Measurements from ENCODE around the gene PHLPP2. TPM values are rescaled to one million over a fixed set of nuclear protein-coding genes. Genes with fewer than 3 reads are reported as not detected.

The PHLPP2 gene
- total and polyA plus RNA-seq, 2 experiments from 2014 or later, result 1.7 to 6.7 TPM

DNA sequence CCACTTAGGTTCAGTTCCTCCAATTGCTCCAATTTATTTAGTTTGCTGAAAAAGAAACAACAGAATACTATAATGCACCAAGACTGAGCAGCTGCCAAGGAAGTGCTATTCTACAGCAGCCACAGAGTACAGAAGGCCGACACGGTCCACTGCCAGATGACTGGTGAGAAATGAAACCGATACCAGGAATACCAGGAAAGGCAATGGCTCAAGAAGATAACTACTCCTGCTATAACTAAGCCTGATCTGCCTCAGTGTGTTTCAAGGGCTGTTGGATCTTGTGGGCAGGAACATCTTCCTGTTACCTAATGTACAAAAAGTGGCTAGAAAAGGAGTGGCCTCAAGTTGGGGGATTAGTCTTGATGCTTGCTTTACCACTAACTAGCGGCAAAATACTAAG lies 65.7 kb downstream of the PHLPP2 start:
- TF ChIP-seq, protein P1, sequence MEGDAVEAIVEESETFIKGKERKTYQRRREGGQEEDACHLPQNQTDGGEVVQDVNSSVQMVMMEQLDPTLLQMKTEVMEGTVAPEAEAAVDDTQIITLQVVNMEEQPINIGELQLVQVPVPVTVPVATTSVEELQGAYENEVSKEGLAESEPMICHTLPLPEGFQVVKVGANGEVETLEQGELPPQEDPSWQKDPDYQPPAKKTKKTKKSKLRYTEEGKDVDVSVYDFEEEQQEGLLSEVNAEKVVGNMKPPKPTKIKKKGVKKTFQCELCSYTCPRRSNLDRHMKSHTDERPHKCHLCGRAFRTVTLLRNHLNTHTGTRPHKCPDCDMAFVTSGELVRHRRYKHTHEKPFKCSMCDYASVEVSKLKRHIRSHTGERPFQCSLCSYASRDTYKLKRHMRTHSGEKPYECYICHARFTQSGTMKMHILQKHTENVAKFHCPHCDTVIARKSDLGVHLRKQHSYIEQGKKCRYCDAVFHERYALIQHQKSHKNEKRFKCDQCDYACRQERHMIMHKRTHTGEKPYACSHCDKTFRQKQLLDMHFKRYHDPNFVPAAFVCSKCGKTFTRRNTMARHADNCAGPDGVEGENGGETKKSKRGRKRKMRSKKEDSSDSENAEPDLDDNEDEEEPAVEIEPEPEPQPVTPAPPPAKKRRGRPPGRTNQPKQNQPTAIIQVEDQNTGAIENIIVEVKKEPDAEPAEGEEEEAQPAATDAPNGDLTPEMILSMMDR (IDR thresholded peaks at IDR 0.05; ENCODE audit: low read depth, low read length), result no peak
- Histone ChIP-seq H3K4me3 (no peak overlapping the region), H3K4me1 (ENCODE audit: low read depth) (no peaks in the 10 kb centered on the region), H3K27ac (no peak overlapping the region), H3K9me3 (ENCODE audit: low read depth) (no peaks in the 10 kb centered on the region), H3K27me3 (no peaks in the 10 kb centered on the region), H3K36me3 (peaks cover 37% of the 10 kb centered on the region)
- no peak for DNase-seq (ENCODE audit: low read depth in 1 of 2, low spot score in 1 of 2)

GRCh38 chr16:71649704-71650103 lies 74.8 kb downstream of the PHLPP2 start:
- no peak for DNase-seq (ENCODE audit: low read depth in 1 of 2, low spot score in 1 of 2)
- Histone ChIP-seq H3K4me3 (no peak overlapping the region), H3K27me3 (no peaks in the 10 kb centered on the region), H3K27ac (no peak overlapping the region), H3K36me3 (peaks cover 5% of the 10 kb centered on the region), H3K4me1 (ENCODE audit: low read depth) (no peaks in the 10 kb centered on the region), H3K9me3 (ENCODE audit: low read depth) (no peaks in the 10 kb centered on the region)
- TF ChIP-seq, protein P1 (IDR thresholded peaks at IDR 0.05; ENCODE audit: low read depth, low read length), result no peak

GRCh38 chr16:71648921-71649320 lies 75.6 kb downstream of the PHLPP2 start:
- H3K4me1 ChIP-seq (ENCODE audit: low read depth), result no peaks in the 10 kb centered on the region
- no peak overlapping the region for H3K27ac ChIP-seq
- DNase-seq (ENCODE audit: low read depth in 1 of 2, low spot score in 1 of 2), result peak in 1 of 2 donors; percentile 8
- no peaks in the 10 kb centered on the region for H3K9me3 ChIP-seq (ENCODE audit: low read depth)
- no peaks in the 10 kb centered on the region for H3K27me3 ChIP-seq
- TF ChIP-seq, protein P1 (IDR thresholded peaks at IDR 0.05; ENCODE audit: low read depth, low read length), result peak; percentile 57
- H3K4me3 ChIP-seq, result no peak overlapping the region
- peaks cover 9% of the 10 kb centered on the region for H3K36me3 ChIP-seq

GRCh38 chr16:71648162-71648561 lies 76.3 kb downstream of the PHLPP2 start:
- Histone ChIP-seq H3K9me3 (ENCODE audit: low read depth) (no peaks in the 10 kb centered on the region), H3K27ac (no peak overlapping the region), H3K36me3 (peaks cover 5% of the 10 kb centered on the region), H3K4me1 (ENCODE audit: low read depth) (no peaks in the 10 kb centered on the region), H3K4me3 (no peak overlapping the region), H3K27me3 (no peaks in the 10 kb centered on the region)
- DNase-seq (ENCODE audit: low read depth in 1 of 2, low spot score in 1 of 2), result no peak
- TF ChIP-seq, protein P1 (IDR thresholded peaks at IDR 0.05; ENCODE audit: low read depth, low read length), result no peak

GRCh38 chr16:71647391-71647790 lies 77.1 kb downstream of the PHLPP2 start:
- H3K9me3 ChIP-seq (ENCODE audit: low read depth), result no peaks in the 10 kb centered on the region
- H3K27me3 ChIP-seq, result no peaks in the 10 kb centered on the region
- DNase-seq (ENCODE audit: low read depth in 1 of 2, low spot score in 1 of 2), result no peak

More at GRCh38 chr16:71647391-71647790, 77.1 kb downstream of the PHLPP2 start:
- H3K4me3 ChIP-seq, result no peak overlapping the region
- no peak overlapping the region for H3K27ac ChIP-seq
- peaks cover 5% of the 10 kb centered on the region for H3K36me3 ChIP-seq
- no peaks in the 10 kb centered on the region for H3K4me1 ChIP-seq (ENCODE audit: low read depth)
- TF ChIP-seq, protein P1 (IDR thresholded peaks at IDR 0.05; ENCODE audit: low read depth, low read length), result no peak
